HG03520 (cell line): ENCODE data around the gene DLG2.
"Not testable (repeated sequence)": the region's sequence is repeated elsewhere in the genome, so short reads cannot be mapped to it uniquely, and the experiment has no call there.

ENCODE experiments used
- ATAC-seq: cut with Tn5 transposase; IDR thresholded peaks from one replicate; pipeline ENCODE4 v1.9.1; 2021; ENCODE audit warnings: mild to moderate bottlenecking, moderate library complexity; ENCODE audit not compliant: unreplicated experiment

Gene DLG2

GRCh38 chr11:85647078-85647477, 19.9 kb upstream of the DLG2 start:
- no peak for ATAC-seq

GRCh38 chr11:85643191-85643614, 16.1 kb upstream of the DLG2 start:
- no peak for ATAC-seq

GRCh38 chr11:85634747-85635146, 7.6 kb upstream of the DLG2 start:
- no peak for ATAC-seq

- peak; percentile 10 for ATAC-seq
These were observed 1.7 kb upstream of the DLG2 start for GRCh38 chr11:85628771-85629341.

GRCh38 chr11:85627998-85628770, 1.0 kb upstream of the DLG2 start, which contains the start of gene TMEM126B:
TSS of gene TMEM126B (plus strand) at chr11:85628593. CDS start at chr11:85628608, 15 bp downstream.
- ATAC-seq: peak; percentile 99

GRCh38 chr11:85626496-85626895, 648 bp downstream of the DLG2 start:
- ATAC-seq: no peak

- ATAC-seq: no peak
These were observed 6.9 kb downstream of the DLG2 start for GRCh38 chr11:85620256-85620655.

GRCh38 chr11:85619499-85619898, 7.6 kb downstream of the DLG2 start:
- ATAC-seq: no peak

- ATAC-seq: not testable (repeated sequence)
These were observed 15.5 kb downstream of the DLG2 start for GRCh38 chr11:85611643-85612042.

GRCh38 chr11:85609286-85609685, 17.9 kb downstream of the DLG2 start:
- ATAC-seq: not testable (repeated sequence)

GRCh38 chr11:85608621-85609020, 18.5 kb downstream of the DLG2 start:
- not testable (repeated sequence) for ATAC-seq

- not testable (repeated sequence) for ATAC-seq
These were observed 20.9 kb downstream of the DLG2 start for GRCh38 chr11:85606237-85606636.

GRCh38 chr11:85603220-85603619, 23.9 kb downstream of the DLG2 start:
- ATAC-seq: no peak

GRCh38 chr11:85602526-85603213, 24.5 kb downstream of the DLG2 start:
- ATAC-seq: no peak

GRCh38 chr11:85599083-85599482, 28.1 kb downstream of the DLG2 start:
- ATAC-seq: no peak

- no peak for ATAC-seq
These were observed 30.3 kb downstream of the DLG2 start for GRCh38 chr11:85596886-85597285.

- peak; percentile 57 for ATAC-seq
These were observed 31.8 kb downstream of the DLG2 start for GRCh38 chr11:85595285-85595884.

GRCh38 chr11:85590848-85591483, 36.2 kb downstream of the DLG2 start:
- ATAC-seq: no peak

GRCh38 chr11:85589373-85589772, 37.8 kb downstream of the DLG2 start:
- ATAC-seq: no peak

- ATAC-seq: no peak
These were observed 45.0 kb downstream of the DLG2 start for GRCh38 chr11:85582111-85582510.

- no peak for ATAC-seq
These were observed 51.8 kb downstream of the DLG2 start for GRCh38 chr11:85575388-85575787.
